ENCODE data around the gene C19orf12.

Gene C19orf12

GRCh38 chr19:29714953-29715700 lies at the start of gene C19orf12:
Gene C19orf12 (minus strand): TSS chr19:29715261. CDS start chr19:29708413, 6,848 bp downstream.
- peak; percentile 77; the same call in 1 of the 2 replicates for TF ChIP-seq POLR2AphosphoS5 (IDR thresholded peaks at IDR 0.05; ENCODE audit: borderline replicate concordance, low read depth, low read length)
- no peak for TF ChIP-seq FOXP2 (optimal IDR thresholded peaks at IDR 0.05; ENCODE audit: control extremely low read depth, extremely low read length, insufficient read depth)
- TF ChIP-seq EZH2 (IDR thresholded peaks at IDR 0.05): no peak

GRCh38 chr19:29764361-29764760 lies 49.3 kb upstream of the C19orf12 start:
- no peak overlapping the region for H3K9ac ChIP-seq (ENCODE audit: insufficient read length)
- no peaks in the 10 kb centered on the region for H3K9me3 ChIP-seq (ENCODE audit: low read depth, low read length)
- H3K27ac ChIP-seq: no peak overlapping the region
- H3K4me3 ChIP-seq: no peak overlapping the region
- H3K36me3 ChIP-seq (ENCODE audit: insufficient read depth, low read length): no peaks in the 10 kb centered on the region
- TF ChIP-seq POLR2AphosphoS5 (IDR thresholded peaks at IDR 0.05; ENCODE audit: borderline replicate concordance, low read depth, low read length): no peak
- TF ChIP-seq FOXP2 (optimal IDR thresholded peaks at IDR 0.05; ENCODE audit: control extremely low read depth, extremely low read length, insufficient read depth): no peak
- TF ChIP-seq EZH2 (IDR thresholded peaks at IDR 0.05): no peak
- no peak for DNase-seq (ENCODE audit: low read depth, low spot score)

More at GRCh38 chr19:29714953-29715700, at the start of gene C19orf12:
- Histone ChIP-seq H3K9ac (ENCODE audit: insufficient read length) (peak within 1 kb of the TSS; percentile 86), H3K36me3 (ENCODE audit: insufficient read depth, low read length) (no peaks in the 10 kb centered on the region), H3K4me3 (peak within 1 kb of the TSS; percentile 91), H3K27ac (no peak within 1 kb of the TSS; the same call in 1 of the 2 replicates), H3K9me3 (ENCODE audit: low read depth, low read length) (no peaks in the 10 kb centered on the region)
- no peak for DNase-seq (ENCODE audit: low read depth, low spot score)

- no peak for DNase-seq (ENCODE audit: low read depth, low spot score)
- Histone ChIP-seq H3K9ac (ENCODE audit: insufficient read length) (no peak overlapping the region), H3K9me3 (ENCODE audit: low read depth, low read length) (no peaks in the 10 kb centered on the region), H3K36me3 (ENCODE audit: insufficient read depth, low read length) (no peaks in the 10 kb centered on the region), H3K27ac (no peak overlapping the region), H3K4me3 (no peak overlapping the region)
- no peak for TF ChIP-seq POLR2AphosphoS5 (IDR thresholded peaks at IDR 0.05; ENCODE audit: borderline replicate concordance, low read depth, low read length)
- TF ChIP-seq FOXP2 (optimal IDR thresholded peaks at IDR 0.05; ENCODE audit: control extremely low read depth, extremely low read length, insufficient read depth): no peak
- TF ChIP-seq EZH2 (IDR thresholded peaks at IDR 0.05): no peak
These were observed 48.1 kb upstream of the C19orf12 start for GRCh38 chr19:29763196-29763595.

- Histone ChIP-seq H3K9ac (ENCODE audit: insufficient read length) (no peak overlapping the region), H3K4me3 (no peak overlapping the region), H3K36me3 (ENCODE audit: insufficient read depth, low read length) (no peaks in the 10 kb centered on the region), H3K27ac (no peak overlapping the region), H3K9me3 (ENCODE audit: low read depth, low read length) (no peaks in the 10 kb centered on the region)
- no peak for DNase-seq (ENCODE audit: low read depth, low spot score)
- TF ChIP-seq EZH2 (IDR thresholded peaks at IDR 0.05) (no peak), FOXP2 (optimal IDR thresholded peaks at IDR 0.05; ENCODE audit: control extremely low read depth, extremely low read length, insufficient read depth) (no peak), POLR2AphosphoS5 (IDR thresholded peaks at IDR 0.05; ENCODE audit: borderline replicate concordance, low read depth, low read length) (no peak)
These were observed 46.6 kb upstream of the C19orf12 start for GRCh38 chr19:29761575-29762232.

GRCh38 chr19:29760752-29761502 lies 45.9 kb upstream of the C19orf12 start:
- TF ChIP-seq FOXP2 (optimal IDR thresholded peaks at IDR 0.05; ENCODE audit: control extremely low read depth, extremely low read length, insufficient read depth) (no peak), EZH2 (IDR thresholded peaks at IDR 0.05) (no peak), POLR2AphosphoS5 (IDR thresholded peaks at IDR 0.05; ENCODE audit: borderline replicate concordance, low read depth, low read length) (no peak)
- no peaks in the 10 kb centered on the region for H3K9me3 ChIP-seq (ENCODE audit: low read depth, low read length)
- H3K9ac ChIP-seq (ENCODE audit: insufficient read length): no peak overlapping the region
- no peak overlapping the region for H3K4me3 ChIP-seq
- H3K27ac ChIP-seq: no peak overlapping the region
- DNase-seq (ENCODE audit: low read depth, low spot score): no peak
- H3K36me3 ChIP-seq (ENCODE audit: insufficient read depth, low read length): no peaks in the 10 kb centered on the region

- H3K9ac ChIP-seq (ENCODE audit: insufficient read length): no peak overlapping the region
- no peak overlapping the region for H3K27ac ChIP-seq
- H3K36me3 ChIP-seq (ENCODE audit: insufficient read depth, low read length): no peaks in the 10 kb centered on the region
- DNase-seq (ENCODE audit: low read depth, low spot score): no peak
- TF ChIP-seq POLR2AphosphoS5 (IDR thresholded peaks at IDR 0.05; ENCODE audit: borderline replicate concordance, low read depth, low read length) (no peak), EZH2 (IDR thresholded peaks at IDR 0.05) (no peak), FOXP2 (optimal IDR thresholded peaks at IDR 0.05; ENCODE audit: control extremely low read depth, extremely low read length, insufficient read depth) (no peak)
- H3K9me3 ChIP-seq (ENCODE audit: low read depth, low read length): no peaks in the 10 kb centered on the region
- H3K4me3 ChIP-seq: no peak overlapping the region
These were observed 44.3 kb upstream of the C19orf12 start for GRCh38 chr19:29759359-29759758.

- DNase-seq (ENCODE audit: low read depth, low spot score): no peak
- Histone ChIP-seq H3K9ac (ENCODE audit: insufficient read length) (no peak overlapping the region), H3K36me3 (ENCODE audit: insufficient read depth, low read length) (no peaks in the 10 kb centered on the region), H3K9me3 (ENCODE audit: low read depth, low read length) (no peaks in the 10 kb centered on the region), H3K4me3 (no peak overlapping the region), H3K27ac (no peak overlapping the region)
- no peak for TF ChIP-seq FOXP2 (optimal IDR thresholded peaks at IDR 0.05; ENCODE audit: control extremely low read depth, extremely low read length, insufficient read depth)
- TF ChIP-seq EZH2 (IDR thresholded peaks at IDR 0.05): no peak
- no peak for TF ChIP-seq POLR2AphosphoS5 (IDR thresholded peaks at IDR 0.05; ENCODE audit: borderline replicate concordance, low read depth, low read length)
These were observed 43.8 kb upstream of the C19orf12 start for GRCh38 chr19:29758863-29759262.

GRCh38 chr19:29757551-29757950 lies 42.5 kb upstream of the C19orf12 start:
- Histone ChIP-seq H3K4me3 (no peak overlapping the region), H3K27ac (no peak overlapping the region), H3K9me3 (ENCODE audit: low read depth, low read length) (no peaks in the 10 kb centered on the region), H3K36me3 (ENCODE audit: insufficient read depth, low read length) (no peaks in the 10 kb centered on the region), H3K9ac (ENCODE audit: insufficient read length) (no peak overlapping the region)
- TF ChIP-seq EZH2 (IDR thresholded peaks at IDR 0.05) (no peak), FOXP2 (optimal IDR thresholded peaks at IDR 0.05; ENCODE audit: control extremely low read depth, extremely low read length, insufficient read depth) (no peak), POLR2AphosphoS5 (IDR thresholded peaks at IDR 0.05; ENCODE audit: borderline replicate concordance, low read depth, low read length) (no peak)
- DNase-seq (ENCODE audit: low read depth, low spot score): no peak
